Colonic mucosa (tissue), 4 donors: ENCODE data around the gene DNAH17. TPM values are rescaled to one million over a fixed set of nuclear protein-coding genes. Genes with fewer than 3 reads are reported as not detected.
A peak's percentile ranks its signal among the peaks of the same experiment; 100 is the strongest.

Experiments used
- DNase-seq: peaks from one replicate; pipeline ENCODE4 v3.0.0-alpha.2; 2020
- H3K27ac ChIP-seq: fragments of 200-600 bp; one replicate; pipeline ENCODE4 v1.8.0; 2021
- H3K27me3 ChIP-seq: fragments of 200-600 bp; one replicate; pipeline ENCODE4 v1.8.0; 2021
- H3K36me3 ChIP-seq: fragments of 200-600 bp; one replicate; pipeline ENCODE4 v1.8.0; 2021
- H3K4me1 ChIP-seq: fragments of 200-600 bp; one replicate; pipeline ENCODE4 v1.8.0; 2021; ENCODE audit warnings: mild to moderate bottlenecking
- H3K4me3 ChIP-seq: fragments of 200-600 bp; one replicate; pipeline ENCODE4 v1.8.0; 2021
- H3K9ac ChIP-seq, 2 donors: one replicate each; pipeline ENCODE4 v1.7.0; 2013; ENCODE audit warnings: control low read depth in 2 of 2, low read depth in 2 of 2, low read length in 2 of 2
- H3K9me3 ChIP-seq: fragments of 200-600 bp; one replicate; pipeline ENCODE4 v1.8.0; 2021
- intact Hi-C: fragments of 100-400 bp; cut with DNase I; formaldehyde crosslinking; loops from one replicate; pipeline ENCODE4 v1.14.1; 2022
- total RNA-seq, 2 donors: library from RNA; stranded (reverse); fragmentation: NEBNext Ultra II Directional in 1 of 2; extraction: Animal tissue kit (Norgen Biotek cat#: 25700) in 1 of 2; gene quantifications; one replicate each; pipeline ENCODE4 v1.2.1, GENCODE V29; 2021
- TF ChIP-seq, protein P1 (sequence below): fragments of 200-600 bp; IDR thresholded peaks from one replicate; pipeline ENCODE4 v1.8.0; 2022; ENCODE audit warnings: antibody characterized with exemption, mild to moderate bottlenecking
- donor health status: healthy.
- donor health status: DM: no; HTN: no; CAD: no.
- donor health status: DM: no; HTN: no; CAD: no.

DNAH17 gene
- total RNA-seq, 2 donors from 2014 or later = 0.05 to 0.19 TPM

DNA sequence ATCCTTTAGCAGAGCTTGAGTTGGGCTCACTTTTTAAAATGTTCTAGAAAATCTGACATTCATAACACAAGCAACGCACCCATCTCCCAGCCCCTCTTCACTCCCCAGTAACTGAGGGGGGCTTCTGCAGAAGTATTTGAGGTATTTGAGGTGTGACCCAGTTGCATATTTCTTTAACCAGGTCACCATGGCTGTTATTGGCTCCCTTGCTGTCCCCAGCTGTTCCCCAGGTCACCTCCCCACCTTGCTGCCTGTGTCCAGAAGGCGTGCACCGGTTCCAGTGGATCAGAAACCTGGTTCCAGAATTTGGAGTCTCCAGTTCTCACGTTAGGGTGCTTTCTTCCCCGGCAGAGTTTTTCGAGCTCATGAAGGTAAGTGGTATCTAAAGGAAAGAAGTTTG, 184.9 kb downstream of the DNAH17 start:
- no peaks in the 10 kb centered on the region for H3K27me3 ChIP-seq
- H3K9ac ChIP-seq = no peak overlapping the region
- H3K27ac ChIP-seq = no peak overlapping the region
- no peaks in the 10 kb centered on the region for H3K9me3 ChIP-seq
- TF ChIP-seq, protein P1, sequence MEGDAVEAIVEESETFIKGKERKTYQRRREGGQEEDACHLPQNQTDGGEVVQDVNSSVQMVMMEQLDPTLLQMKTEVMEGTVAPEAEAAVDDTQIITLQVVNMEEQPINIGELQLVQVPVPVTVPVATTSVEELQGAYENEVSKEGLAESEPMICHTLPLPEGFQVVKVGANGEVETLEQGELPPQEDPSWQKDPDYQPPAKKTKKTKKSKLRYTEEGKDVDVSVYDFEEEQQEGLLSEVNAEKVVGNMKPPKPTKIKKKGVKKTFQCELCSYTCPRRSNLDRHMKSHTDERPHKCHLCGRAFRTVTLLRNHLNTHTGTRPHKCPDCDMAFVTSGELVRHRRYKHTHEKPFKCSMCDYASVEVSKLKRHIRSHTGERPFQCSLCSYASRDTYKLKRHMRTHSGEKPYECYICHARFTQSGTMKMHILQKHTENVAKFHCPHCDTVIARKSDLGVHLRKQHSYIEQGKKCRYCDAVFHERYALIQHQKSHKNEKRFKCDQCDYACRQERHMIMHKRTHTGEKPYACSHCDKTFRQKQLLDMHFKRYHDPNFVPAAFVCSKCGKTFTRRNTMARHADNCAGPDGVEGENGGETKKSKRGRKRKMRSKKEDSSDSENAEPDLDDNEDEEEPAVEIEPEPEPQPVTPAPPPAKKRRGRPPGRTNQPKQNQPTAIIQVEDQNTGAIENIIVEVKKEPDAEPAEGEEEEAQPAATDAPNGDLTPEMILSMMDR = no peak
- no peaks in the 10 kb centered on the region for H3K4me1 ChIP-seq
- DNase-seq = no peak
- H3K4me3 ChIP-seq = no peak overlapping the region
- intact Hi-C loops = no loop called here
- peaks cover 11% of the 10 kb centered on the region for H3K36me3 ChIP-seq

DNA sequence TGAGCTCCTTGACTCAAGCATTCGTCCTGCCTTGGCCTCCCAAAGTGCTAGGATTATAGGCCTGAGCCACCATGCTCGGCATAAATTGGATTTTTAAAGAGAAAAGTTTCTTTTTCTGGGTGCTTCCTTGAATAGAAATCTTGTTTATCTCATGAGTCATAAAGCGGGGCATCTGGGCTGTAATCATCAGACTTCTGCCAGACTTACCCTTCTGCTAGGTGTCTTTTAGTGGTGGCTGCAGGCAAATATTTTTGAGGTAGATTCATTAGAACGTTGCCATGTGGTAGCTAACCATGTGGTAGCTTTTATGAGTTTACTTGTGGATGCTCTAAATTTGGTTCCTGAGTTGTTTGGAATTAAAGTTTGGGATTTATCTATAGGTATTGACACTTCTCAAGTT, 185.4 kb downstream of the DNAH17 start:
- Histone ChIP-seq H3K9me3 (no peaks in the 10 kb centered on the region), H3K4me3 (no peak overlapping the region), H3K27ac (peak overlapping the region; percentile 8), H3K4me1 (no peaks in the 10 kb centered on the region), H3K27me3 (no peaks in the 10 kb centered on the region), H3K9ac (no peak overlapping the region), H3K36me3 (peaks cover 8% of the 10 kb centered on the region)
- no peak for DNase-seq
- intact Hi-C loops = no loop called here
- TF ChIP-seq, protein P1 = no peak

DNA sequence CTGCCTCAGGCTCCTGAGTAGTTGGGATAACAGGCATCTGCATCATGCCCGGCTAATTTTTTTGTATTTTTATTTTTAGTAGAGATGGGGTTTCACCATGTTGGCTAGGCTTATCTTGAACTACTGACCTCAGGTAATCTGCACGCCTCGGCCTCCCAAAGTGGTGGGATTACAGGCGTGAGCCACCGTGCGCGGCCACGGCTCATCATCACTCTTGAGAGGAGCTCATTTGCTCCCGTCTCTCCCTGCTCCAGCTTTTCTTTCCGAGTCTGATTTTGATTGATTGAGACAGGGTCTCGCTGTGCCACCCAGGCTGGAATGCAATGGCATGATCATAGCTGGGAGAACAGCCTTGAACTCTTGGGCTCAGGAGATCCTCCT, 186.2 kb downstream of the DNAH17 start:
- TF ChIP-seq, protein P1 = no peak
- no peak for DNase-seq
- intact Hi-C loops = no loop called here
- Histone ChIP-seq H3K9me3 (no peaks in the 10 kb centered on the region), H3K9ac (no peak overlapping the region), H3K4me3 (no peak overlapping the region), H3K4me1 (no peaks in the 10 kb centered on the region), H3K27me3 (no peaks in the 10 kb centered on the region), H3K36me3 (no peaks in the 10 kb centered on the region), H3K27ac (peak overlapping the region; percentile 8)

DNA sequence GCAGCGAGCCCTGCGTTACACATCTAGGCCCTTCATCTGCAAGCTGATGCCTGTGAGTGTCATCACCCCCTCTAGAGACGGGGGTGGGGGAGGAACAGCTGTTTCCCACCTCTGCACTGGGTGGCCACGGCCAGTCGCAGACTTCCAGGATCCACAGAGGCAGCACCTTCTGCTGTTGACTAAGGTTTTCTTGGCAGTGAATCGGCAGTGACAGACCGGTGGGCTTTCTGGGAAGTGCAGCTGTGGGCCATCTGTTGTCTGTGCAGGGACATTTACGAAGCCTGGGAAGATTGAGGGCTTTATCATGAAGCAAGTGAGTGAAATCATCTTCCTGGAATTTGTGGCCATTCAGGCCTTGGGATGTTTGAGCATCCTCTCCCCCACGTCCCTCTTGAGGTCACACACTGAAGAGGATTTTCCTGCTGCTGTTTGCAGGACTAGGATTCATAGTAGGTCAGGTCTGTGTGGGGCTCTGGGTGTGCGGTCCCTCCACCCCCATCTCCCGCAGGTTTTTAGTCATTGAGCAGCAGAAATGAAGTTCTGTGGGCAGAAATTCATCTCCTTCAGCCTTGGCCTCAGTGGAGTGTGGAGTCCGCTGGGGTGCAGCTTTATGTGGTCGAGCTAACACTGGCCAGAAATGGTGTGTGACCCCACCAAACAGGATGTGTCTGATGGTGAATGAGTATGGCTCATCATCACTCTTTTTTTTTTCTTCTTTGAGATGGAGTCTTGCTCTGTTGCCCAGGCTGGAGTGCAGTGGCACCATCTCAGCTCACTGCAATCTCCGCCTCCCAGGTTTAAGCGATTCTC, 186.8 kb downstream of the DNAH17 start:
- H3K9ac ChIP-seq = no peak overlapping the region
- TF ChIP-seq, protein P1 = no peak
- peak overlapping the region; percentile 44 for H3K27ac ChIP-seq
- no peaks in the 10 kb centered on the region for H3K9me3 ChIP-seq
- no peaks in the 10 kb centered on the region for H3K27me3 ChIP-seq
- H3K4me3 ChIP-seq = no peak overlapping the region
- intact Hi-C loops = no loop called here
- peaks cover 5% of the 10 kb centered on the region for H3K4me1 ChIP-seq
- no peaks in the 10 kb centered on the region for H3K36me3 ChIP-seq
- DNase-seq = no peak

DNA sequence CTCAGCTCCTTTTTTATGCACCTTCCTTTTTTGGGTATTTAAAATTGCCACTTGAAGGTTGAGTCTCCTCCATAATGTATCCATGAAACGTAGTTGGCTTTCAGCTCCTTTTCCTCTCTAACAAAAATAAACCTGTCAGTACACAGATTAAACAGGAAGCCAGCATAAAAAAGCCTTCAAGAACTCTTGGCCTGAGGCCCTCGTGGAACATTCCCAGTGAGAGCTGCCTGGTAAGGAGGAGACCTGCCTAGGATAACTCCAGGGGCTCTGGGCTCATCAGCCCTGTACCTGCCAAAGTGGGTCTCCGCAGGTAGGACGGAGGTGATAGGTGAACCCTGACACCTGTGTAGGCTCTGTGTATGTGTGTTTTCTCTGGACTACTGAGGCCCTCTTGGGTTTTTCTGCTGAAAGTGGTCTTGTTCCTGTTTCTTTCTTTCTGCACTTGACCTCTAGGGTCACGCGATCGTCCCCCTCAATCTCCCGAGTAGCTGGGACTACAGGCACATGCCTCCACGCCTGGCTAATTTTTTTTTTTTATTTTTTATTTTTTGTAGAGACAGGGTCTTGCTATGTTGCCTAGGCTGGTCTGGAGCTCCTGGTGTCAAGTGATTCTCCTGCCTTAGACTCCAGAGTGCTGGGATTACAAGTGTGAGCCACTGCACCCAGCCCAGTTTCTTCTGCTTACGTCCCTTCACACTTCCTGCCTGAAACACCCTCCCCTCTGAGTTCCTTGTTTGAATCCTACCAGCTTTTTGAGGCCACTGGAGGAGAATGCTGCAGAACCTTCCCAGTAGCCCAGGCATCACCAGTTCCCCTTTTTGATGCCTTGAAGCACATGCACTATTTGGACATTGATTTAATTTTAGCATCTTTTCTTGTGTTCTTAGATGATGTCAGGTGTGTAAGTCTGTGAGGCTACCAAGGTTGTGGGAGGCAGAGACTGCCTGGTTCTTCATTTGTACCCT, 188.9 kb downstream of the DNAH17 start:
- no peaks in the 10 kb centered on the region for H3K27me3 ChIP-seq
- intact Hi-C loops = no loop called here
- peak overlapping the region in 1 of 2 donors; percentile 3 for H3K9ac ChIP-seq
- no peaks in the 10 kb centered on the region for H3K9me3 ChIP-seq
- no peaks in the 10 kb centered on the region for H3K36me3 ChIP-seq
- H3K27ac ChIP-seq = peak overlapping the region; percentile 59
- TF ChIP-seq, protein P1 = no peak
- no peak for DNase-seq
- H3K4me1 ChIP-seq = peaks cover 15% of the 10 kb centered on the region
- no peak overlapping the region for H3K4me3 ChIP-seq
